SK-MEL-5 (cell line): Measurements from ENCODE around the gene RBMS1. TPM values are rescaled to one million over a fixed set of nuclear protein-coding genes. Genes with fewer than 3 reads are reported as not detected.

Source experiments
- DNase-seq: peaks from one replicate; pipeline ENCODE4 v3.0.0-alpha.2; 2016; ENCODE audit warnings: low read depth, low spot score
- in situ Hi-C: cut with HindIII; loops from 2 replicates; pipeline ENCODE4 v1.10.0; 2016; ENCODE audit warnings: low sequenced_read_pairs, high pct_unique_total_duplicates, low pct_unique_long_range_greater_than_20kb
- total RNA-seq: library from RNA; depleted of rRNA; stranded (reverse); fragments of >200 nt; shearing (Covaris generic); gene quantifications from 2 replicates; pipeline ENCODE4 v1.2.3, GENCODE V29; 2014

The RBMS1 gene
- total RNA-seq, 1 experiment from 2014 or later, result 56.8 TPM

- in situ Hi-C loops, result no loop called here
- DNase-seq, result no peak
Measured at GRCh38 chr2:160226367-160226766, 267.2 kb downstream of the RBMS1 start.

GRCh38 chr2:160225722-160226121 is 267.9 kb downstream of the RBMS1 start:
- in situ Hi-C loops, result no loop called here
- DNase-seq, result peak; percentile 59

DNA sequence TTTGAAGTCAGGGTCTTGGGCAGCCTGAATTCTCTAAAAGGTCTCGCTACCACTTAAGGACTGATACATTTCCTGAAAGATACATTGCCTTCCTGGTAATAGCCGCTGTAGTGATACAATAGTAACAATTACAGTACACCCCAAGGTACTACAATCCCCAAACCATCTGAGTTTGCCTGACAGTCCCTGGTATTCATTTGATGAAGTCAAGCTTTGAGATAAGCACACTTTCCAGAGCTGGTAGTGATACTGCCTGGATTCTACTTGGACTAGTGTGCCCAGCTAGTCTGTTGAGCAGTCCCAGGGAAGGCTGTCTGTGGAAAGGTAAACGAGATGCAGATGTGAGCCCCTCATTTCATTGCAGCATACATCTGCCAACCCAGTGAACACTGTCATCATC is 269.1 kb downstream of the RBMS1 start:
- no peak for DNase-seq

DNA sequence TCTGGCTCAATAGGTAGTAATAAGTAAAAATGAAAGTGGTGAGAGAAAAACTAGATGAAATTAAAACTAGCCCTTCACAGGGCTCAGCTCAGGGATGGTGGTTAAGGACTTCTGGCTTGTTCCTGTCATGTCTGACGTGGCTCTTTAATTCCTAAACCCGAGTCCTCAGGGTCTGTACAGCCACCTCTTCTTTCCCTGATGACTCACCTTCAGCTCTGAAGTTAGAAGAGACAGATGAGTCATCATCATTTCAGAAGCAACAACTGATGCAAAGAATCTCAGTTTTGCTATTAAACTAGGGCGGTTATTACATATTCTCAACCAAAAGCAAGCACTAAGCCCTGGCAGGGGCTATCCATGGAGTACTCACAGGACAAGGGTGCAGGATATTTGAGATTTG is 269.5 kb downstream of the RBMS1 start:
- DNase-seq, result peak; percentile 60
- in situ Hi-C loops, result no loop called here

More for the DNA sequence above, 269.1 kb downstream of the RBMS1 start:
- in situ Hi-C loops, result no loop called here

DNA sequence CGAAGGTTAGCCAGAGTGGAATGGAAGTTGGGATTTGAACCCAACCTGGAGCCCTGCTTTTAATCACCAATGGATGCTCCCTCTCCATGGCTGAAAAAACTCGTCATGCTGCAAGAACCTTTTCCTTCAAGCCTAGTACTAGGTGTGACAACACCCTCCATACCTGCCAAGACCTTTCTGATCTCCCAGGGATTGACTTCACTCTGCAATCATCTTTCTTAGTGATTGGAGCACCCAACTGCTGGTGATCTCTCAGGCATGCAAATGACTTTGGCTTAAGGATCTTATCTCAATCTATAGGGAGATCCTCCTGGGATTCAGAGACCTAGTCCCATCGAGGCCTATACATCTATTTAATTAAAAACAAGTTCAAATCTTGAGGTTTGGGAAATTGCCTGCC is 270.0 kb downstream of the RBMS1 start:
- in situ Hi-C loops, result no loop called here
- DNase-seq, result no peak

DNA sequence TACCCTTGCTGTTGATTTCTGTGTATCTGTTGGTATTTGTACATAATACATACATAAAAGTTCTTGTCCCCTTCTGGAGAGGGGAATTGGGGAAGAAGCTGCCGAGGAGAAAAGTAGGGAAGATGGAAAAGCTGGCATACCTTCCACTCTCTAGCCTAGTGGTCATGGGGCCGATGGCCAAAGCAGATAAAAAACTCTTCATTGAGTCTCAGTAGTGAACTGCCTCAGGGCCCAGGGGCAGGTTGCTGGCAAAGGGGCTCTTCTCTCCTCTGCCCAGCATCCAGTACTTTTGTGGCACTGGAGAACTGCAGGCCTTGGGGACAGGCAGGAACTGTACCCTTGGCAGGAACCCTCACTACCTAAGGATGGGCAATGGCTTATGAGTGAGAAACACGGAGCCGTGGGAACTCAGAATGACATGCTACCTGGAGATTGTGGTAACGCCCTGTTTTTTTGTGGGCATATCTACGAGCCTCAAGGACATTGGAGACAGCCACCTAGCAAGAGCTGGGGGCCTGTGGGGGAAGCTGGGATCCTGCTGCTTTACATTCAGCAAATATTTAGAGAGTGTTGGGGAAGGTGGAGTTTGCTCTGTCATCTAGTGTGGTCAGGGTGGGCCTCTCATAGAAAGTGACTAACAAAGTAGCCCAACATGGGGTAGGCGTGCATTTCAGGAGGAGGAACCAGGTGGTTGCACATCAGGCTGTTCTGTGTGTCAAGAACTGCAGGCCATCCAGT is 270.9 kb downstream of the RBMS1 start:
- in situ Hi-C loops, result no loop called here
- DNase-seq, result no peak
